ENCODE measurements around the gene SPTBN1.

- TF ChIP-seq CREB1 (IDR thresholded peaks at IDR 0.05; ENCODE audit: low read depth): no peak
- TF ChIP-seq EP300 (IDR thresholded peaks at IDR 0.05; ENCODE audit: borderline replicate concordance): no peak
- no peak for TF ChIP-seq TCF12 (IDR thresholded peaks at IDR 0.05; ENCODE audit: low read depth)
These were observed 47.1 kb downstream of the SPTBN1 start for GRCh38 chr2:54503192-54503591.
